Stimulated activated CD4-positive, alpha-beta T cell treated with anti-CD3 and anti-CD28 coated beads, TNF-alpha, amount 100 ng/mL, for 48 hours (primary cell): ENCODE measurements around the gene SPTBN4.
"Not testable (repeated sequence)": the region's sequence is repeated elsewhere in the genome, so short reads cannot be mapped to it uniquely, and the experiment has no call there.

Experiments used
- DNase-seq, 3 donors: peaks; one replicate each; pipeline ENCODE4 v3.0.0-alpha.2; 2020; ENCODE audit warnings: low read depth in 3 of 3

The SPTBN4 gene

GRCh38 chr19:40617961-40618360 lies 151.2 kb downstream of the SPTBN4 start:
- DNase-seq: no peak

GRCh38 chr19:40619333-40620160 lies 152.7 kb downstream of the SPTBN4 start:
- no peak for DNase-seq

- no peak for DNase-seq
These were observed 153.3 kb downstream of the SPTBN4 start for GRCh38 chr19:40620161-40620485.

GRCh38 chr19:40621283-40621682 lies 154.5 kb downstream of the SPTBN4 start:
- no peak for DNase-seq

GRCh38 chr19:40621966-40622772 lies 155.4 kb downstream of the SPTBN4 start:
- DNase-seq: no peak

- DNase-seq: no peak
These were observed 155.9 kb downstream of the SPTBN4 start for GRCh38 chr19:40622773-40623075.

- no peak for DNase-seq
These were observed 156.8 kb downstream of the SPTBN4 start for GRCh38 chr19:40623403-40624251.

- not testable (repeated sequence) for DNase-seq
These were observed 157.8 kb downstream of the SPTBN4 start for GRCh38 chr19:40624369-40625153.

GRCh38 chr19:40625406-40626120 lies 158.8 kb downstream of the SPTBN4 start:
- DNase-seq: no peak
